ENCODE results near the gene ACOT11. TPM values are rescaled to one million over a fixed set of nuclear protein-coding genes. Genes with fewer than 3 reads are reported as not detected.
"Not testable (repeated sequence)": the region's sequence is repeated elsewhere in the genome, so short reads cannot be mapped to it uniquely, and the experiment has no call there.

ACOT11 gene
- 3.2 and 3.8 TPM in 2 replicates for total RNA-seq

GRCh38 chr1:54547601-54548388 lies at the start of gene ACOT11:
Gene ACOT11 (plus strand): TSS chr1:54548228. CDS start chr1:54548310, 82 bp downstream.
- DNase-seq (ENCODE audit: low read depth, low spot score): no peak

- DNase-seq (ENCODE audit: low read depth, low spot score): no peak
These were observed 49.5 kb upstream of the ACOT11 start for GRCh38 chr1:54498383-54499096.

GRCh38 chr1:54499097-54499359 lies 49.0 kb upstream of the ACOT11 start:
- no peak for DNase-seq (ENCODE audit: low read depth, low spot score)

GRCh38 chr1:54499360-54500106 lies 48.5 kb upstream of the ACOT11 start:
- no peak for DNase-seq (ENCODE audit: low read depth, low spot score)

GRCh38 chr1:54500107-54500431 lies 48.0 kb upstream of the ACOT11 start:
- DNase-seq (ENCODE audit: low read depth, low spot score): no peak

GRCh38 chr1:54501849-54502248 lies 46.2 kb upstream of the ACOT11 start:
- DNase-seq (ENCODE audit: low read depth, low spot score): no peak

GRCh38 chr1:54502342-54502741 lies 45.7 kb upstream of the ACOT11 start:
- DNase-seq (ENCODE audit: low read depth, low spot score): no peak

- no peak for DNase-seq (ENCODE audit: low read depth, low spot score)
These were observed 41.4 kb upstream of the ACOT11 start for GRCh38 chr1:54506594-54506993.

GRCh38 chr1:54507033-54507870 lies 40.8 kb upstream of the ACOT11 start:
- no peak for DNase-seq (ENCODE audit: low read depth, low spot score)

GRCh38 chr1:54510715-54511270 lies 37.2 kb upstream of the ACOT11 start:
- DNase-seq (ENCODE audit: low read depth, low spot score): no peak

- not testable (repeated sequence) for DNase-seq (ENCODE audit: low read depth, low spot score)
These were observed 34.0 kb upstream of the ACOT11 start for GRCh38 chr1:54513921-54514580.

- DNase-seq (ENCODE audit: low read depth, low spot score): no peak
These were observed 31.6 kb upstream of the ACOT11 start for GRCh38 chr1:54516249-54516920.

- DNase-seq (ENCODE audit: low read depth, low spot score): no peak
These were observed 30.5 kb upstream of the ACOT11 start for GRCh38 chr1:54517496-54517895.

- no peak for DNase-seq (ENCODE audit: low read depth, low spot score)
These were observed 29.5 kb upstream of the ACOT11 start for GRCh38 chr1:54518489-54518888.

- DNase-seq (ENCODE audit: low read depth, low spot score): no peak
These were observed 28.3 kb upstream of the ACOT11 start for GRCh38 chr1:54519709-54520108.

- DNase-seq (ENCODE audit: low read depth, low spot score): no peak
These were observed 27.3 kb upstream of the ACOT11 start for GRCh38 chr1:54520631-54521321.

- DNase-seq (ENCODE audit: low read depth, low spot score): not testable (repeated sequence)
These were observed 21.5 kb upstream of the ACOT11 start for GRCh38 chr1:54526565-54526964.

- DNase-seq (ENCODE audit: low read depth, low spot score): no peak
These were observed 19.4 kb upstream of the ACOT11 start for GRCh38 chr1:54528613-54529012.

- DNase-seq (ENCODE audit: low read depth, low spot score): no peak
These were observed 16.0 kb upstream of the ACOT11 start for GRCh38 chr1:54532033-54532432.

GRCh38 chr1:54536656-54537055 lies 11.4 kb upstream of the ACOT11 start:
- not testable (repeated sequence) for DNase-seq (ENCODE audit: low read depth, low spot score)

Measured in pulmonary artery endothelial cell (primary cell).